Loucy (cell line): ENCODE measurements around the gene MAN1B1.

Experiments used
- CTCF ChIP-seq: fragments of 200-600 bp; sonication (generic); conservative IDR thresholded peaks from 2 replicates; pipeline ENCODE4 v1.5.1; 2014; ENCODE audit warnings: mild to moderate bottlenecking, antibody characterized with exemption, low read length
- EZH2phosphoT487 ChIP-seq: fragments of 200-600 bp; IDR thresholded peaks from 2 replicates; pipeline ENCODE4 v1.6.1; 2018; ENCODE audit warnings: antibody characterized with exemption, mild to moderate bottlenecking, moderate library complexity, borderline replicate concordance

GRCh38 chr9:137095664-137096517 is 9.1 kb downstream of the MAN1B1 start:
- TF ChIP-seq CTCF (peak; percentile 69), EZH2phosphoT487 (no peak)
